HepG2 (cell line): ENCODE measurements around the gene HBG1. TPM values are rescaled to one million over a fixed set of nuclear protein-coding genes. Genes with fewer than 3 reads are reported as not detected.

Experiments
- MLX ChIP-seq: IDR thresholded peaks from 2 replicates; pipeline ENCODE4 v1.6.1; 2016
- MTA3 ChIP-seq: sonication (generic); formaldehyde crosslinking; IDR thresholded peaks from 2 replicates; pipeline ENCODE4 v1.4.0; 2020; ENCODE audit warnings: missing genetic modification reagents
- NFYC ChIP-seq: IDR thresholded peaks from 2 replicates; pipeline ENCODE4 v1.6.1; 2016; ENCODE audit warnings: missing genetic modification reagents, missing compliant biosample characterization
- TOPORS ChIP-seq: sonication (generic); formaldehyde crosslinking; IDR thresholded peaks from 2 replicates; pipeline ENCODE4 v1.8.0; 2023; ENCODE audit warnings: mild to moderate bottlenecking, missing genetic modification reagents
- TRAFD1 ChIP-seq: sonication (generic); formaldehyde crosslinking; IDR thresholded peaks from 2 replicates; pipeline ENCODE4 v1.5.1; 2020; ENCODE audit warnings: missing genetic modification reagents, mild to moderate bottlenecking, borderline replicate concordance
- ZNF382 ChIP-seq: sonication (generic); formaldehyde crosslinking; IDR thresholded peaks from 2 replicates; pipeline ENCODE4 v1.5.0; 2020; ENCODE audit warnings: missing genetic modification reagents, mild to moderate bottlenecking, borderline replicate concordance
- ZNF790 ChIP-seq: sonication (generic); formaldehyde crosslinking; IDR thresholded peaks from 2 replicates; pipeline ENCODE4 v1.8.0; 2022; ENCODE audit warnings: missing genetic modification reagents, mild to moderate bottlenecking, borderline replicate concordance
- polyA plus RNA-seq, 8 experiments: library from polyadenylated mRNA; depleted of rRNA in 3 of 8; stranded (reverse) in 7 of 8; unstranded in 1 of 8; fragments of >200 nt; fragmentation: Illumina TruSeq in 4 of 8; extraction: Trizol in 4 of 8; gene quantifications; 2 replicates each; pipeline versions ENCODE4 v1.2.1 to v1.2.3, GENCODE V29; 2011 to 2016; ENCODE audit warnings: low read depth in 4 of 8, missing spikeins in 1 of 8, mixed read lengths in 1 of 8; ENCODE audit not compliant: insufficient read depth in 1 of 8
- total RNA-seq, 5 experiments: library from RNA; depleted of rRNA; stranded (reverse); fragments of >200 nt; fragmentation: Illumina TruSeq; extraction: Trizol; gene quantifications; 2 replicates each; pipeline ENCODE4 v1.2.3, GENCODE V29; 2016; ENCODE audit warnings: low read depth in 1 of 5
- TF ChIP-seq, protein P1 (sequence below): sonication (generic); formaldehyde crosslinking; IDR thresholded peaks from 2 replicates; pipeline ENCODE4 v1.8.1; 2022; ENCODE audit warnings: low read depth, mild to moderate bottlenecking, missing genetic modification reagents

Gene HBG1
- total and polyA plus RNA-seq, 2 of the 13 experiments (the other 11 are each of a cell fraction or from before 2014, with no cell fraction given), result not detected

GRCh38 chr11:5279471-5280090, 29.9 kb upstream of the HBG1 start (continued):
- no peak for TF ChIP-seq MLX
- no peak for TF ChIP-seq NFYC (CRISPR knock-in tag)
- no peak for TF ChIP-seq TOPORS (CRISPR knock-in tag)
- TF ChIP-seq MTA3, result no peak
- no peak for TF ChIP-seq ZNF382 (CRISPR knock-in tag)
- TF ChIP-seq, protein P1, sequence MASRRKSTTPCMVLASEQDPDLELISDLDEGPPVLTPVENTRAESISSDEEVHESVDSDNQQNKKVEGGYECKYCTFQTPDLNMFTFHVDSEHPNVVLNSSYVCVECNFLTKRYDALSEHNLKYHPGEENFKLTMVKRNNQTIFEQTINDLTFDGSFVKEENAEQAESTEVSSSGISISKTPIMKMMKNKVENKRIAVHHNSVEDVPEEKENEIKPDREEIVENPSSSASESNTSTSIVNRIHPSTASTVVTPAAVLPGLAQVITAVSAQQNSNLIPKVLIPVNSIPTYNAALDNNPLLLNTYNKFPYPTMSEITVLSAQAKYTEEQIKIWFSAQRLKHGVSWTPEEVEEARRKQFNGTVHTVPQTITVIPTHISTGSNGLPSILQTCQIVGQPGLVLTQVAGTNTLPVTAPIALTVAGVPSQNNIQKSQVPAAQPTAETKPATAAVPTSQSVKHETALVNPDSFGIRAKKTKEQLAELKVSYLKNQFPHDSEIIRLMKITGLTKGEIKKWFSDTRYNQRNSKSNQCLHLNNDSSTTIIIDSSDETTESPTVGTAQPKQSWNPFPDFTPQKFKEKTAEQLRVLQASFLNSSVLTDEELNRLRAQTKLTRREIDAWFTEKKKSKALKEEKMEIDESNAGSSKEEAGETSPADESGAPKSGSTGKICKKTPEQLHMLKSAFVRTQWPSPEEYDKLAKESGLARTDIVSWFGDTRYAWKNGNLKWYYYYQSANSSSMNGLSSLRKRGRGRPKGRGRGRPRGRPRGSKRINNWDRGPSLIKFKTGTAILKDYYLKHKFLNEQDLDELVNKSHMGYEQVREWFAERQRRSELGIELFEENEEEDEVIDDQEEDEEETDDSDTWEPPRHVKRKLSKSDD, result no peak
- no peak for TF ChIP-seq TRAFD1 (CRISPR knock-in tag)
- TF ChIP-seq ZNF790 (CRISPR knock-in tag), result no peak
